PFSK-1 (cell line): Measurements from ENCODE around the gene SPANXB1.

ENCODE experiments used
- FOXP2 ChIP-seq: optimal IDR thresholded peaks from 2 replicates; pipeline ENCODE3; 2011; ENCODE audit warnings: borderline replicate concordance, control low read depth, inconsistent platforms; ENCODE audit not compliant: insufficient read depth; ENCODE audit errors: extremely low read length, extremely low read depth
- POLR2AphosphoS5 ChIP-seq: IDR thresholded peaks from 2 replicates; pipeline ENCODE4 v1.6.1; 2012; ENCODE audit warnings: low read depth, mild to moderate bottlenecking, control low read depth, low read length, moderate library complexity
- REST ChIP-seq, 2 experiments: IDR thresholded peaks; 2 replicates each; pipeline versions ENCODE4 v1.6.1 to v1.8.0; 2011 to 2012; ENCODE audit warnings: low read depth in 2 of 2, low read length in 2 of 2, control low read depth in 1 of 2, inconsistent platforms in 1 of 2, mild to moderate bottlenecking in 1 of 2, moderate library complexity in 1 of 2; ENCODE audit not compliant: insufficient read depth in 1 of 2
- SIN3A ChIP-seq: IDR thresholded peaks from 2 replicates; pipeline ENCODE4 v1.6.1; 2012; ENCODE audit warnings: mild to moderate bottlenecking, low read length, moderate library complexity, borderline replicate concordance; ENCODE audit not compliant: insufficient read depth
- TAF1 ChIP-seq: IDR thresholded peaks from 2 replicates; pipeline ENCODE4 v1.6.1; 2012; ENCODE audit warnings: low read length, control low read depth, borderline replicate concordance; ENCODE audit not compliant: insufficient read depth

Gene SPANXB1

GRCh38 chrX:140983730-140984129 lies 18.7 kb upstream of the SPANXB1 start:
- TF ChIP-seq POLR2AphosphoS5 (no peak), REST (IDR thresholded peaks at IDR 0.05; ENCODE audit: insufficient read depth in 1 of 2, low read depth in 2 of 2, low read length in 2 of 2) (no peak), TAF1 (no peak), SIN3A (no peak), FOXP2 (no peak)
